SHP77 (cell line): ENCODE measurements around the gene GGT6.
A peak's percentile ranks its signal among the peaks of the same experiment; 100 is the strongest.

Experiments
- DNase-seq, 2 experiments: peaks; one replicate each; lab custom pipeline; 2025; lab: John Stamatoyannopoulos, UW

GGT6 gene

DNA sequence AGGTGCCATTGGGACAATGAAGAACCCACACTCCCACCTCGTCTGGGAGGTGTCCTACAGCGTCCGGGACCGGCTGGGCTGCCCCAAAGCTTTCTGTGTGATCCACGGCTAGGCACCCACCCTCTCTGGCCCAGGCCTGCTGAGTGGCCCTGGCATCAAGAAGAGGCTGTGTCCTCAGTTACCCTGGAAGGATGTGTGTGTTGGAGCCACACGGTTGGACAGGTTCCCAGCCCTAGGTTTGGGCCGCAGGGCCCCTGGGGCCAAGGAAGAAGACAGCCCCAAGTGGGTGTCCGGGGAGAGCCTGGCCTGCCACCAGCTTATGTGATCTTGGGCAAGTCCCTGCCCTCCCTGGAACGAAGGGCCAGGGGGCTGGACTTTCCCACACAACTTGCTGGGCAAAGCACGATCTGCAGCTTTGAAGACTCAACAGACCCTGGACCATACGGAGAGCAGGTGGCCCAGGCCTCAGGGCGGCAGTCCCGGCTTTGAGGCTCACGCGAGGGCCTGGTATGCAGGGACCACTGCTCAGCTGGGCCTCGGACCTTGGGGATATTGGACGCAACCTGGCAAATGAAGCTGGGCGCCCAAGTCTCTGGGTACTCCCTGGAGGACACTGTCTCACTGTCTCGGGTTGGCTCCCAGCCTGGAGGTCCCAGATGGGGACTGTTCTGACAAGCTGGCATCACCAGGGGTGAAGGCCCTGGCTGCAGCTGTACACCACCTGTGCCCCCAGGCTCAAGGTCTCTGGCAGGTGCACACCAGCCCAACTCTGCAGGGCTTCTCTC, 22.7 kb downstream of the GGT6 start:
- DNase-seq = no peak

DNA sequence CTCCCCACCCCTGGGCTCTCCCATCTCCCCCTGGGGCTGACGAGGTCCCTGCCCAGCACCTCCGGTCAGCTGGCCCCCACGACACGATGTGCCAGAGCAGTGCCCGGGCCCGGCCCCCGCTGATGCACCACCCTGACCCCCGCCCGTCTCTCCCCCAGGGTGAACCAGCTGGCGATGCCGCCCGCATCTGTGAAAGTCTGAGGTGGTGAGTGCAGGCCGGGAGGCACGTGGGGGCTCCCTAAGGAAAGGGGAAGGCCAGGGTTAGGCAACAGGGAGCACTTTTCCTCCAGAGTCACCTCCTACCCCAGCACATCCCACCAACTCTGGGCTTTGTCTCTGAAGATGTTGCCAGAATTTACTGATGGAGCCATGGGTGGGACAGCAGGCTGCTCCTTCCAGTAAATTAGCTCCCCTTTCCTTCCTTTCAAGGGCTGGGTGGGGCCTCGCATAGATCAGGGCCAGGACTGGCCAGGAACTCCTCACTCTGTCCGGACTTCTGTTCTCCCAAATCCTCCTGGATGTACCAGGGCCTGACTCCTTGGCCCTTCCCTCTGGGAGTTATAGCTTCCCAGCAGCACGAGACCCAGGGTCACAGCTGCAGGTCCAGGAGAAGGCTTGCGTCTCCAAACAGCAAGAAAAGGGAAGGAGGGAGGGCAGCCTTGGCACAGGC, 23.5 kb downstream of the GGT6 start:
- no peak for DNase-seq

DNA sequence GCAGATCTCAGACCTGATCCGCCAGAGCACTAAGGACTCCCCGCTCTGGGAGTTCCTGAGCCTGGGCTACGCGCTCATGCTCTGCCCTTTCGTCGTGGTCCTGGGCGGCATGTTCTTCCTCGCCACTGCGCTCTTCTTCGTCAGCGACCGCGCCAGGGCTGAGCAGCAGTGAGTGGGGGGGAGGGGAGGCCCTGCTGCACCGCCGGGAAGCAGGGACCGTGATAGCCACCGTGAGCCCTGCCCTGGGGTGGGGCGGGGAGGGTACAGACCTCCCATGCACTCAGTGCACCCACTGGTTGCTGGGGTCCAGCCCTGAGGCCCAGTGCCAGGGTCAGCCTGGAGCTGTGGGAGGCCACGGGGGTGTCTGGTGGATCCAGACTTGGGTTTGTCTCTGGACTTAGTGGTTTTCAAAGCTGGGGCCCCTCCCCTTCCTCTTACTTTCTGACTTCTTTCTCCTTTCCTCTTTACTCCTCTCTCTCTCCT, 24.1 kb downstream of the GGT6 start:
- DNase-seq = no peak

GRCh38 chr17:4535667-4536258, 24.6 kb downstream of the GGT6 start:
- no peak for DNase-seq

DNA sequence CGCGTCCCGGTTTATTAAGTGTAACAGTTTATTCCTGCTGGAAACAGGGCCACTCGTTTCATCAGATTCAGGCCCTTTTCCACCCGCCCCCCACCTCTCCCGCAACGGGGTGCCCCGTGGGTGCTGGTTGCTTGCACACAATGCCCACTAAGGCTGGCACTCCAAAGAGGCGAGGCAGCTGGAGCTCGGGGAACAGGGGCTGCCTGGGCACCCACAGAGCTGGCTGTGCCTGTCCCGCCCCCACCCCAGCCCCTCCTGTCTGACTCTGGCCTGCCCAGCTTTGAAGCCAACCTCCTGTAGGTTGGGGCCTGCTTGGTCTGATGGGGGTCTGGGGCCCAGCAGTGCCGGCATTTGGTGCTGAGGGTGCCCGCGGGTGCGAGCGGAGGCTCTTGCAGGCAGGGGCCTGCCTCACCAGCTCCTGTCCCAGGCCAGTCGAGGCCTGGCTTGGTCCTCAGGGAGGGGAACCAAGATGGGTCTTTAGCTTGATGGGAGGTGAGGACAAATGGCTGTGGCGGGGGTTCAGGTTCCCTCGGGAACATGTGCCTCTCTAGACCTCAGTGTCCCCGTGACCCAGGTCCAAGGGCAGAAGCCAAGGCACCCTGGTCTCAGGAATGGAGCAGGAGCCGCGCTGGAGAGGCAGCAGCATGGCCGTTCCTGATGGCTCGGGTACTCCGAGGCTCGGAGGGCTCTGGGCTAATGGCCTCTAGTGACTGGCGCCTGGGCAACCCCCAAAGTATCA, 25.3 kb downstream of the GGT6 start:
- DNase-seq = no peak

DNA sequence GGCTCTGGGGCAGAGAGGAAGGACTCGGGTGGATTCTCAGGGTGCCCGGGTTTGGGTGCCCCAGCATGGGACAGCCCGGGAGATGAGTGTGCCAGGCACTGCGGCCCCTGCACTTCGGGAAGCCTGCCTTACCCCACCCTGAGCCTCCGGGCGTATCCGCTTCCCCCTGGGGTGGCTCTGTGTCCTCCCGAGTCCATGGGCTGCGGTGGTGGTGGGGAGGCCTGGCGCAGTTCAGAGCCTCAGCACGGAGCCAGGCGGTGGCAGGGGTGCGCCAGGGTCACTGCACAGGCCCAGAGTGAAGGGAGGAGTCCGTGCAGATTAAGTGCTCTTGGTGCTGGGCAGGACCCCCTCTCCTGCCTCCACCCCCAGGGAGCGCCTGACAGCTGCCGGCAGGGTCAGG, 25.9 kb downstream of the GGT6 start:
- no peak for DNase-seq

DNA sequence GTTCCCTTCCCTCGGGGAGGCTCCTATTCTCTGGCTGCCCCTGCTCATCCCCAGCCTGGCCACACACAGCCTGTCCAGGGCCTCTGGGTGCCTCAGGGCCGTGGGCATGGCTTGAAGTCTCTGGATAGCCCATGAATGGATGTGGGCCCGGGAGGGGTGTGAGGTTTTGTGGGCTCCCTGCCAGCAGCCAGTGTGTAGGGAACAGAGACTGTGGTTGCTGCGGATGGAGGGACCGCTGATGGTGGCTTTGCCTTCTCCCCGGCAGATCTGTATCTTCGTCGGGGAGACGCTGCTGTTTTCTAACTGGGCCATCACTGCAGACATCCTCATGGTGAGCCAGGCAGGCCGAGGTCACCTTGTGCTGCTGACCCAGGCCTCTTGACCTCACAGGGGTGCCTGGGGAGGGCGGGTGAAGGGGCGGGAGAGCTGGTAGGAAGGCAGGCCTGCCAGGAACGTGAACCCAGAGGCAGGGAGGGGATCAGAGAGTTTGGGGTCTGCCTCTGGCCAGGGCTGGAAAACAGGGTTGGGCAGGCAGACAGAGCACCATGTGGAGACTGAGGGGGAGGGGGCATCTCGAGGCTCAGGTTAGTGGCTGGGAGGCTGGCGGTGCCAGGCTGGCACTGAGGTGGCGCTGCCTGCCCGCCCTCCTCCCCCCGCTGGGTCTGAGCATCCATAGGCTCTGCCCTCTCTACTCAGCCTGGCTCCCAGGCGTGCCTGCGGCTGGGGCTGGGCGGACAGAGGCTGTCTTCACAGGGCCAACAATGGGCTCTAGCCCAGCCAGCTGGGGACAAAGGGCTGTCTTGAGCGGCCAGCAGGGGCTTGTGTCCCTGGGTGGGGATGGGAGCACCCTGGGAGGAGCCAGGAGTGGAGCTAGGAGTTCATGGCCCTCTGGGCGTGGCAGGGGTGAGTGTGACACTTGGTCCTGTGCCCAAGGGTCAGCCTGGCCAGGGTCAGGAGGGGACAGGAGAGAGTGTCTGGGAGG, 26.6 kb downstream of the GGT6 start:
- peak in 1 of 2 experiments; percentile 38 for DNase-seq

- DNase-seq = no peak
Observed at GRCh38 chr17:4532860-4533522, 27.4 kb downstream of the GGT6 start.

GRCh38 chr17:4531988-4532736, 28.2 kb downstream of the GGT6 start:
- DNase-seq = no peak

DNA sequence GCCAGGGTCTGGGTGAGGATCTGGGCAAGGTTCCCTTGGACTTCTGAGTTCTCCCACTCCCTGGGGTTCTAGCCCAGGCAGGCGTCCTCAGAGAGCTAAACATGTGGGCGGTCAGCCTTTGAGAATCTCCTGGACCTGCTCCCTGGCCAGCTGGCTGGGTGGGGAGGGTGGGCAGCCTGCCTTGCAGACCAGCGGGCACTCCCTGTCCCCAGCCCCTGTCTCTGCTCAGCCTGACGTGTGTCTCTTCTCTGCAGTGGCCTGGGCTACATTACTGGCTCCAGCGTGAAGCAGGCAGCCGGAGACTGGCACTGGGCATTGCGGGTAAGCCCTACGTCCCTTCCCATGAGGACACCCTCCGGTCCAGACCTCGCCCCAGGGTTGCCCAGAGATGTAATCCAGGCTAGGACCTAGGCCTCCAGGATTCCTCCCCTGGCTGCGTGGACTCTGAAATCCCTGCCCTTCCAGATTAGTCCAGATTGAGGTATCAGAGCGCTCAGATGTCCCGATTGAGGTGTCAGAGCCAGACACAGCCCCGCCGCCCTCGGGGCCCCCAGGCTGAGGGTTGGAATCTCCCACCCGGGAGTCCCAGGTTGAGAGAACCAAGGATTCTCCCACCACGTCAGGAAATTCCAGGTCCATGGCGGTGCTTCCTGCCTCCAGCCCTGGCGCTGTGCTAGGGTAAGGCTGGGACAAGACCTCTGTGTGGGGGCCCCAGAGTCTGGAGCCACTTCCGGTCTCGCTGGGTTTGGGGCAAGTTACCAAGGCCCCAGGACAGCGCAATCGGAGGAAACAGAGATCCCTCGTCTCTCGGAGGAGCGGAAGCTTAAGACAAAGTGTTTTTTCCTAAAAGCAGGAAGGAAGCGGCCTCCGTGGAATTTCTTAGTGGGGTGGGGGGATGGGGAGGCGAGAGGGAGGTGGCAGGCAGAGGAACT, 29.3 kb downstream of the GGT6 start:
- DNase-seq = no peak

GRCh38 chr17:4529533-4530152, 30.7 kb downstream of the GGT6 start:
- DNase-seq = no peak

DNA sequence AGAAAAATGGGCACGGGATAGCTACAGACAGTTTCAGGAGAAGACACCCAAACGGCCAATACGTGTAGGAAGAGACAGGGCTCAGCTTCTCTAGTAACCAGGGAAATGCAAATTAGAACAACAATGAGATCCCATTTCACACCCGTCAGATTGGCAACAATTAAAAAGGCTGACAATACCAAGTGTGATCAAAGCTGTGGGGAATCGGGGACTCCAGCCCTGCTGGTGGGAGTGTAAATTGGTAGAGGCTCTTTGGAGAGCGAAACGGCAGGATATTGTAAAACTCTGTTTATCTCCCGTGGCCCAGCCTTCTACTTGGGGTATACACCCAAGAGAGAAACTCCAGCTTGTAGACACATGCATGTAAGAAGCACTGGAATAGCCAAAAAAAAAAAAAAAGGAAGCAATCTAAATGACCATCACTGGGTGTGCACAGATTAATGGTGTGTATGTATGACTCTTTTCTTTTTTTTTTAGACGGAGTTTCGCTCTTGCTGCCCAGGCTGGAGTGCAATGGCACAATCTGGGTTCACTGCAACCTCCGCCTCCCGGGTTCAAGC, 32.7 kb downstream of the GGT6 start:
- no peak for DNase-seq

GRCh38 chr17:4527134-4527533, 33.2 kb downstream of the GGT6 start:
- DNase-seq = no peak

DNA sequence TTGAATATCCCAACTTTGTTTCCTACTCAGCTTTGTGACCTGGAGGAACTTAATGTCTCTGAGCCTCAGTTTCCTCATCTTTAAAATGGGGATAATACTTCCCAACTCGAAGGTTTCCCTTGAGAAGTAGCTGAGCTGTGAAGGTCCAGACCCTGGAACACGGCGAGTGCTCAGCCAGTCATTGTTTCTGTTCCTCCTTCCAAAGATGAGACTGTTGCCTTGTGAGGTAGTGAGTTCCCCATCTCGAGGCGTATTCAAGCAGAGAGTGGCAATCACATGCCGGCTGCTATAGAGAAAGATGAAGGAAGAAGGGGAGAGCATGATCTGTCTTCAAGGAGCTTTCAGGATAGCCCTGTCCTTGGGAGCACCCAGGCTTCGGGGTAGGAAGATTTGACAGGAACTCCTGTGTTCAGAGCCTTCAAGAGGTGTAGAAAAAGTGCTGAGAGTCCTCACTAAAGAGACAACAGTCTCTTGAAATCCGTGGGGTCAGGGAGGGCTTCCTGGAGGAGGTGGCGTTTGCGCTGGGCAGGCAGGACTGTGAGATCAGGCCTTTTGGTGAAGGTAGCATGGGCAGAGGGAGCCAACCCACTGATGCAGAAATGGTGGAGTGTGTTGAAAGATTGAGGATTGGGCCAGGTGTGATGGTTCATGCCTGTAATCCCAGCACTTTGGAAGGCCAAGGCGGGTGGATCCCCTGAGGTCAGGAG, 34.5 kb downstream of the GGT6 start:
- no peak for DNase-seq

- no peak for DNase-seq
Observed at GRCh38 chr17:4523946-4524345, 36.4 kb downstream of the GGT6 start.

DNA sequence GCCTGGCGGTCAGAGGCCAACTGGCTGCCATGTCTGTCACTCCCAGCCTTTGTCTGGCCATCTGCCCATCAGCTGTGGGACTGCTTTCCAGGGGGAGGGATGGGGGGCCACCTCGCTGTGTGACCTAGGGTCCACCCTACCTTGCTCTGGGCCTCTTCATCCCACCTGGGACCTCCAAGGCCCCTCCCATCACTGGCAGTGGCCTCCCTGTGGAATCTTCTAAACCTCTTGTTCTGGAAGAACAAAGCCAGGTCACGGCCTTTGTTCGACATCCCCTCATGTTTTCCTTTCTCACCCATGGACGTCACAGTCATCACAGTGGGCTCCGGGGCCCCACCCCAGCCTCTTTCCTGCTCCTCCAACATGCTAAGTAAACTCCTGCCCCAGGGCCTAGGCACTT, 37.7 kb downstream of the GGT6 start:
- no peak for DNase-seq

DNA sequence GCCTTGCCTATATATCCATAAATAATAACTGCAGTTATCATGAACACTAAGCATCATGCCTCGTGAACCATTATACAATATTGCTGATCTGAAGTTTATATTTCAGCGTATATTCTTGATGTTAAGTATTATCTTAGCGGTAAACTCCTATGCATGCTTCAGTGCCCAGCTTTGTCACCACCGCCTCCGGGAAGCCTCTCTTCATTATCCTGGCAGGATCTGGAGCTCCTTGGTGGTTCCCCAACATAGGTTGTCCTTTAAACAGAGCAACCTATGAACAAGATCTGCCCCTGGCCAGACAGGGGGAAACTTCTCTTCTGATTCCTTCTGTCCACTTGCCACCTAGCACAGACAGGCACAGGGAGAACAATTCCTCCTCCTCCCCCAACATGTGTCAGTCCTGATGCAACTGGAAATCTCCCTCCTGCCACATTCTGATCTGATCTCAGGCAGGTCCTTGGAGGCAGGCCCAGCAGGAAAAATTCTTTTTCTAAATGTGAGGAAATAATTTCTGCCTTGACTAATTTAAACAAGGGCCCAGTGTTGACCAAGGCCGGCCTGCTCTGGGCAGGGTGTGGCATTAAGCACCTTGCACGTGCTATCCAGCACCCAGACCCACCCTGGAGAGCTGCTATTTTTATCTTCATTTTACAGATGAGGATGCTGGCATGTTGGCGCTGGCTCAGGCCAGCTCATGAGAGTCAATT, 39.3 kb downstream of the GGT6 start:
- no peak for DNase-seq
